Measurements from ENCODE around the gene MYL5. TPM values are rescaled to one million over a fixed set of nuclear protein-coding genes. Genes with fewer than 3 reads are reported as not detected.

Gene MYL5
- total and polyA plus RNA-seq, 2 of the 13 experiments (the other 11 are each of a cell fraction or from before 2014, with no cell fraction given): 6.5 to 16.0 TPM

- TF ChIP-seq CTCF (CRISPR knock-in tag; IDR thresholded peaks at IDR 0.05) (no peak), KLF6 (CRISPR knock-in tag; IDR thresholded peaks at IDR 0.05) (no peak), TOPORS (CRISPR knock-in tag; IDR thresholded peaks at IDR 0.05) (no peak), IKZF4 (CRISPR knock-in tag; IDR thresholded peaks at IDR 0.05; ENCODE audit: borderline replicate concordance, low read depth, not compliant biosample characterization) (no peak), ZNF687 (CRISPR knock-in tag; IDR thresholded peaks at IDR 0.05) (no peak), TIGD3 (CRISPR knock-in tag; IDR thresholded peaks at IDR 0.05; ENCODE audit: borderline replicate concordance) (no peak), HOXA3 (CRISPR knock-in tag; IDR thresholded peaks at IDR 0.05) (no peak)
Observed at GRCh38 chr4:628821-629635, 45.3 kb upstream of the MYL5 start (continued).
